ENCODE results near the gene PDCL3.

PDCL3 gene

DNA sequence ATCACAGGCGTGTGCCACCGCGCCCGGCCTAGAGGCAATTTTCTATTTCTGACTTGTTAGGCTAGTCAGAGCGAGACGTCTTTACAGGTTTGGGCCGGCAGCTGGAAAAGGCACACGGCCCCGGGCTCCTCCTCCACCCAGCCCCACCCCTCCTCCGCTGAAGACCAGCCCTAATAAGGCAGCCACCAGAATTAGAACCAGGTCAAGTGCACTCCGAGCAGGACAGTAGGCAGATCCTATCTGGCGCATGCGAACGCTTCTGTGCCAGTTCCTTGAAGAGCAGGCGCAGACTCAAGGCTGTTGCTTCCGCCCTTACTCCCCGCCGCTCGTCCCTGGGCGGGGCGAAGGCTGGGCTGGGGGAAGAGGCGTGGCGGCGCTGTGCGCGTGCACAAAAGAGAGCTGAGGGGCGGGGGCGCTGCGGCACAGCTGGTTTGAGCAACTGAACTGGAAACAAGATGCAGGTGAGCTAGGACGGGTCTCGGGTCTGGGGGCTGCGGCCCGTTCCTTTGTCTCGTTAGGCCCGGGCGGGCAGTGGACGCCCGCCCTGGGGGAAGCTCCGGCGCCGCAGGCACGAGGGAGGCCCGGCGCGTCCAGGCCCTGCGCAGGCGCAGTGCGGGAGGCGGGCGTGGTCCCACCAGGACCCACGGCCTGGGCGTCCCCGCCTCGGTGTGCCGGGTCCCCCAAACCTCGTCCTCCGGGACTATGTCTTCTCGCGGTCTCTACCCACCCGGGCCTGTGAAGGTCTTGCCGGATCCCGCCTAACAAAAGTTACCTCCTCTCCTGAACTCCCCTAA, at the start of gene PDCL3:
Gene PDCL3 (plus strand): TSS at position 381 of the 794 bp plus-strand sequence. CDS start 75 bp downstream, at position 456.
- peak; percentile 94 for DNase-seq

GRCh38 chr2:100513650-100514049, 49.1 kb upstream of the PDCL3 start:
- no peak for DNase-seq

DNA sequence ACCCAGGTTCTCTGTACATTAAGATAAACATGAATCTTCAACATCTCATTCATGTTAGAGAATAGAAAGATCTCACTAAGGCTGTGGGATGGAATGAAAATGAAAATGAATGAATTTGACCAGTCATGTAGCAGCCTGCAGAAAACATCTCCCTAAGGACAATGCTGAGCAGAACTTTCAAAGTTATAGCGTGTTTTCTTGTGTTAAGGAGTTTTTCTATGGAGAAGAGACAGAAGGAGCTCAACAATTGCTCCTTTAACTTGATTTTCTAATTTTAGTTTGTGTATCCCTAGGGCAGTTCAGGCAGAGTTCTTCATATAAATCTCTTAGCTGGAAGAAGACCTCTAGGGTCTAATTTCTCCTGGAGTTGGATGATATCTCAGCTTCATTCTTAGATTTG, 45.2 kb upstream of the PDCL3 start:
- DNase-seq, result no peak

GRCh38 chr2:100518801-100519200, 44.0 kb upstream of the PDCL3 start:
- no peak for DNase-seq

DNA sequence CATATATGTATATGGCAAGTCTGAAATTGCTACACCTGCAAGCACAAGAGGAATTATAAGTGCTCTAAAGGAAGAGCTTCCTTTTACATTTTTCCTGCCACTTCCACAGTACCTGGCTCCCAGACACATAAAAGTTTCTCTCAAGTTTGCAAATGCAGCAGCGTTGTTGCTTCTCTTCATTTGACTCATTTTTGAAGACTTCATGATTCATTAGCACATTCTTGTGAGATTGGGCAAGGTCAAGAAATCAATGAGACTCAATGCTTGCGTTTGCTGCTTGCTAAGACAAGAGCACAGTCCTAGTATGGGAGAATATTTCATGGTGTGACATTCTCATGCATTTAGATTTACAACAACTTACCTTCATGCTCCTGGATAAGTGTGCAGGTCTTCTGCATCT, 42.6 kb upstream of the PDCL3 start:
- no peak for DNase-seq

DNA sequence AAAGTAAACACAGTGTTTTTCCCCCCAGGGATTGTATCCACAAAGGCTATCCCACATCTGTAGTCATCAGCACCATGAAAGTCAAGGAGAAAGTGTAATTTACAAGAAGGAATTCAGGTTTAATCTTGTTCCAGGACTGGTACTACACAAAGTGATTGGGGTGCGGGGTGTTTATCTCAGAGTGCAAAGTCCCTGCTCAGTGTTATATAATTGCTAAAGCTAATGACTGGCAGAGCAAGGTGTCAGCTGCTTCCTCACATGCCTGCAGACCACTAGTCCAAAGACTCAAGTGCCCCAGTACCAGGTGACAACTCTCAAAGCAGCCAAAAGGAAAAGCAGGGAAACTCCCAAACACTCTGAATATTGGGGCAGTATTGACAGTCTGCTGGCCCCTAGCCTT, 40.4 kb upstream of the PDCL3 start:
- DNase-seq, result no peak

DNA sequence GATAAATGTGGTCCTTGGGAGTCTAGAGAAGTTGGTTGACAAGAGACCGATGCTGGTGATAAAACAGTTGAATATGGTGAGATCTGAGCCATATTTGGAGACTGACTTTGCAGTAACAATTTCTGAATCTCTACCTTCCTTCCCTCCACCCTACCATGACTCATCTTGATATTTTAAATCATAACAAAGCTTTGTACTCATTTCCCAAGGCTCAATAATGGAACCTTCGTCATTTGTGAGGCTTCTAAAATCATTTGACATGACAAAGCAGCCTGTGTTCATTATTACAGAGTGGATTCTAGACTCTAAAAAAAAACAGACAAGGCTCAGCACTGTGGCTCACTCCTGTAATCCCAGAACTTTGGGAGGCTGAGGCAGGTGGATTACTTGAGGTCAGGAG, 38.5 kb upstream of the PDCL3 start:
- DNase-seq, result no peak

DNA sequence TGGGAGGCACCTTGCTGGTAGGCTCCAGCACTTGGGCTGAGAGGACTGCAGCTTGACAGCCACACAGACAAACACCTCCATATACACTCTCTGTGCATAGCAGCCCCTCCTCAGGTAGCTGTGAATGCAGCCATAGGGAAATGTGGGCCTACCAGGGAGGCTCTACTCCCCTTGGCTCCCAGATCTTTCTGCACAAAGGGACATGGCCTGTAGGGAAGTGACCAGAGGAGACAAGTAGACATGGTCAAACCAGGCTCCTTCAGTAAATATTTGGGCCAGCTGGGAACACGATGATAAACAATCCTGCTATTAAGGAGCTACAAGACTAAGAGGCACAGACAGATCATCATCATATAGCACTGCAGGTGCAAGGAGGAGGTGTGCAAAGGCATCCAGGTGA, 35.9 kb upstream of the PDCL3 start:
- DNase-seq, result no peak

GRCh38 chr2:100527440-100528015, 35.3 kb upstream of the PDCL3 start:
- DNase-seq, result no peak

DNA sequence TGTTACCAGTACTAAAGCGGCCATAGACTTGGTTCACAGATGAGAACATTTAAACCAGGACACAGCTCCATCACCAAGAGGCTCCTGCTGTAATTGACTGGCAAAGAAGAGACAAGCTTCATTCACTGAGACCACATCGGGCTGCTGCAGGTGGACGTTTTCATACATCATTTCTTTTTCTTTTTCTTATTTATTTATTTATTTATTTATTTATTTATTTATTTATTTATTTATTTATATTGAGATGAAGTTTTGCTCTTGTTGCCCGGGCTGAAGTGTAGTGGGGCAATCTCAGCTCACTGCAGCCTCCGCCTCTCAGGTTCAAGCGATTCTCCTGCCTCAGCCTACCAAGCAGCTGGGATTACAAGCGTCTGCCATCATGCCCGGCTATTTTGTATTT, 33.6 kb upstream of the PDCL3 start:
- no peak for DNase-seq

- DNase-seq, result no peak
These were observed 32.9 kb upstream of the PDCL3 start for GRCh38 chr2:100529900-100530299.

- DNase-seq, result no peak
These were observed 26.9 kb upstream of the PDCL3 start for GRCh38 chr2:100535855-100536254.

DNA sequence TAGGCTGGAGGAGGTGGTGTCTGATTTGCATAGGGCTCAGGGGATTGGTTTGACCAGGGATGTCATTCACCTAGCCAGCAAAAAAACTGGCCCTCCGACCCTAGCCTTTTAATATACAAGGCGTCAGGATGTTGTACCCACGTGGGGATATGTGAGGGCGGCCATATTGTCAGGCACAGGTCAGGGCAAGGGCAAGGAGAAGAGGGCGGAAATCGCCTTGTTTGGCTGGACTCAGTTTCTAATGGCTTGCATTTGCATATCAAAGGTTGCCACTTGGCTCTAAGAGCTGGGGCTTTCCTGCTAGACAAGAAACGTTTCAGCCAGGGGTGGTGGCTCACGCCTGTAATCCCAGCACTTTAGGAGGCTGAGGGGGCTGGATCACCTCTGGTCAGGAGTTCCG, 24.9 kb upstream of the PDCL3 start:
- no peak for DNase-seq

GRCh38 chr2:100539221-100539620, 23.6 kb upstream of the PDCL3 start:
- no peak for DNase-seq

DNA sequence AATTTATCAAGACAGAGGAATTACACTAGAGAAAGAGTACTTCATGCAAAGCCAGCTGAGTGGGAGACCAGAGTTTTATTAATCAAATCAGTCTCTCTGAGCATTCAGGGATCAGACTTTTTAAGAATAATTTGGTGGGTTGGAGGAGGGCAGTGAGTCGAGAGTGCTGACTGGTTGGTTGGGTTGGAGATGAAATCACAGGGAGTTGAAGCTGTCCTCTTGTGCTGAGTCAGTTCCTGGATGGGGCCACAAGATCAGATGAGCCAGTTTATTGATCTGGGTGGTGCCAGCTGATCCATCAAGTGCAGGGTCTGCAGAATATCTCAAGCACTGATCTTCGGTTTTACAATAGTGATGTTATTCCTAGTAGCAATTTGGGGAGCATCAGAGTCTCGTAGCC, 21.4 kb upstream of the PDCL3 start:
- DNase-seq, result no peak

DNA sequence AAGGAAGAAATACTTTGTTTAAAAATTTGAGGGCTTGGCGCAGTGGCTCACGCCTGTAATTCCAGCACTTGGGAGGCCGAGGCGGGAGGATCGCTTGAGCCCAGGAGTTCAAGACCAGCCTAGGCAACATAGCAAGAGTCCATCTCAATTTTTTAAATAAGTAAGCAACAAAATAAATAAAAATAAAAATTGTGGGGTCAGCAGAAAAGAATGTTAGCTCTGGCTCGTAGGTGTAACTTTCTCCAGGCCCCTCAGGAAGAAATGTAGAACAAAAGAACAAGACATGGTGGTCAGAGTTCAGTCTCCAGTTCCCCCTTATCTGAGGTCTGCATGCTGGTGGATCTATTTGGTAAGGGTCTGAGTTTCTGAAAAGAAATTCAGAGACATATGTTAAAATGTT, 20.4 kb upstream of the PDCL3 start:
- no peak for DNase-seq

DNA sequence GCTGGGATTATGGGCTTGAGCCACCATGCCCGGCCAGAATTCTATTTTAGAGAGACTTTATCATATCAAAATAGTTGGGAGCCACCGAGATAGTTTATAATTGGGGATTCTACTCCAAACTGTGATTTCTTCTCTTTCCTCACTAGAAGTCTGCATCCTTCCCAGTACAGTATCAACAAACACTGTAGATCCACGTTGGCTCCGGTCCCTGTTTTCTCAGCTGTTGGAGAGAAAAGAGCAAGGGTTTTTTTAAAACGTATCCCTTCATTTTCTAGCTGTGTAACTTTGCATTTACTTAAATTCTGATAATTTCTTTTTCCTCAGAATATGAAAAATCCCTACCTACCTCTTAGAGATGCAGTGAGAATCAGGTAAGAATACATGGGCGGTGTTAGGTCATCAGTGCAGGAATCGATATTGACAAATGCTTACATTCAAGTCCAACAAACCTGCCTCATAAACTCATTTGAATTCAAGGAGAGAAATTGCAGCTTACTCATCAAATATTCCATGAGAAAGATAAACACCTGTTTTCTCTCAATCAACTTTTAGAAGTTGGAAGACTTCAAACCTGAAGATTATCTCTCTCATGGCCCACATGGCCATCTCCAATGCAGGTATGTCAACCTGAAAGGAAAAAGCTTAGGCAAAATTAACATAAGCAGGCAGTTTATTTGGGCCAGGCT, 17.7 kb upstream of the PDCL3 start:
- no peak for DNase-seq

DNA sequence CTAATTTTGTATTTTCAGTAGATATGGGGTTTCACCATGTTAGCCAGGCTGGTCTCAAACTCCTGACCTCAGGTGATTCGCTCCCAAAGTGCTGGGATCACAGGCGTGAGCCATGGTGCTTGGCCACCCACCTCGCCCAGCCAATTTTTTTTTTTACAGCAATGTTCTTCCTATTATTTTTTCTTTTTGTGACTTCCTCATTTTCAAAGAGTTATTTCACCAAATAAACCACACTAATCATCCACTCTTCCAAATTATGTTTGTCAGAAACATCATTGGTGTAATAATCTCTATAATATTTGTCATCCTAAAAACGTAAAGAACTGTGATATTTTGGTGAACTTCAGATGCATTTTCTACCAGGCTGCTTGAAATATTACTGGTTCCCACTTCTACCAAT, 16.3 kb upstream of the PDCL3 start:
- DNase-seq, result no peak

DNA sequence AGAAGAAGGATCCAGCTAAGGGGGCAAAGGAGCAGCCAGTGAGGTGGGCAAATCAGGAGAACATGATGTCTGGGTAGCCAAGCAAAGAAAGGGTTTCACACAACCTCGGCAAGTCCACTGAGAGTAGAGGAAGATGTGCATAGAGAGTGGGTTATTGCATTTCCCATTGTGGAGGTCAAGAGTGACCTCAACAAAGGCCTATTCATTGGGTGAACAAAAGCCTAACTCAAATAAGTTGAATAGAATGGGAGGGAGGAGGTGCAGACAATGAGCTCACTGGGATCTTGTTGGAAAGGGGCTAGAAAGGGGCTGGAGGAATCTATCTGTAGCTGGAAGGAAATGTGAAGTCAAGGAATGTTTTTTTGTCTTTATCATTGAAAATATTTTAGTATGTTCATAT, 14.0 kb upstream of the PDCL3 start:
- DNase-seq, result no peak

DNA sequence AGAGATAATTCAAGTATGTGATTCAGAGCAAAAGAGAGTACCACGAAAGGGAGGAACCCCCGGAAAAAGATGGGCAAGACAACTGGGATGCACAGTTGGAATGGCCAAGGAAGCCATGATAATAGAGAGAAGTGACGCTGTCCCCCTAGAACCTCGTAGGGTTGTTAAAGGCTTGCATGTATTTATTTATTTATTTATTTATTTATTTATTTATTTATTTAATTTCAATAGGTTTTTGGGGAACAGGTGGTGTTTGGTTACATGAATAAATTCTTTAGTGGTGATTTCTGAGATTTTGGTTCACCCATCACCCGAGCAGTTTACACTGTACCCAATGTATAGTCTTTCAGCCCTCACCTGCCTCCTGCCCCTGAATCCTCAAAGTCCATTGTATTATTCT, 11.5 kb upstream of the PDCL3 start:
- DNase-seq, result no peak

DNA sequence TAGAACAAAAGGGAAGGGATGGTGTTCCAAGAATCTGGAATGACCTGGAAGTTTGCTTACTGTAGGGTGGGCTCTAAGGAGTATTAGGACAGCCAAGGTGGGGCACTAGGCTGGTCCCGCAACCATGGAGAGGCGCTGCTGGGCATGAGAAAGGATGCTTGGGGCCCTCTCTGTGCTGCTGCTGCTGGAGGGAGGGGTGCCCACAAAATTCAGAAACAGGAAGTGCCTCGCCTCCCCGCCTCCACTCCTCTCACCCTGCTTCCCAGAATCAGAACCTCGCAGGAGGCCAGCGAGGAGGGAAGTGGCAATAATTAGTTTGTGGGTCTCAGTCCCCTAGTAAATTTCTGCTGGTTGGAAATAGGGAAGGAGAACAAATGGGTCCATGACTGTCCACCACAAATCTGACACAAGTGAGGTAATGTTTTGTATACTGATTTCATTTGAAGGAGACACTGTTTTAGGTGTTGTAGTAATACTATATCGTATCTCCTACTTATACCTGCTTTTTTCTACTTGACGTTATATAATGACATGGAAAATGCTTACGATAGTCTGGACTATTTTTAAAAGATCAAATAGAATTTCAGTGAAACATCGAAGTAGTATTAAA, 7.9 kb upstream of the PDCL3 start:
- no peak for DNase-seq

- DNase-seq, result no peak
These were observed 6.0 kb upstream of the PDCL3 start for GRCh38 chr2:100556746-100557145.

DNA sequence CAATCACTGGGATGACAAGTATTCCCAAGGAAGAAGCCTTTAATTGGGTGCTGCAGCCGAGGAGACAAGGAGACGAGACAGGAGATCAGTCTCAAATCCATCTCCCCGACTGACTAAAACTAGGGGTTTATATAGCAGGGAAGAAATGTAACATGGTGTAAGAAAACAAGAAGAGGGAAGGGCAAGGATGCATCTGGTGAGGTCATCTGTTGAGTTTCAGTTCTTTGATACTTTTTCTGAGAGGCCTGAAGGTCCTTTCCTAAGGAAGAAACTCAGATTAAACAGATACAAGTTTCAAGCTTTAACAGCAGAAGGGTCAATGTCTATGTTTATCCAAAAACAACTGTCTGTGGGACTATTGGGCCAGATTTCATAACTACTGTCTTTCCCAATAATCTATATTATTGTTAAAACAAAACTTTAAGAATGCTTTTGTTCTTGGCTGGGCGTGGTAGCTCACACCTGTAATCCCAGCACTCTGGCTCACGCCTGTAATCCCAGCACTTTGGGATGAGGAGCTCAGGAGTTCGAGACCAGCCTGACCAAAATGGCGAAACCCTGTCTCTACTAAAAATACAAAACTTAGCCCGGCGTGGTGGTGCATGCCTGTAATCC, 2.5 kb upstream of the PDCL3 start:
- DNase-seq, result no peak
